HepG2 (cell line): Measurements from ENCODE around the gene TSGA10IP. TPM values are rescaled to one million over a fixed set of nuclear protein-coding genes. Genes with fewer than 3 reads are reported as not detected.

Source experiments
- ATF4 ChIP-seq, 2 experiments: fragments of 450-650 bp in 1 of 2; sonication (generic) in 1 of 2; formaldehyde crosslinking; IDR thresholded peaks; 2 replicates each; pipeline versions ENCODE4 v1.5.0 to v1.8.0; 2020 to 2022; ENCODE audit warnings: mild to moderate bottlenecking in 1 of 2, missing genetic modification reagents in 1 of 2
- MYPOP ChIP-seq: sonication (generic); formaldehyde crosslinking; IDR thresholded peaks from 2 replicates; pipeline ENCODE4 v1.8.1; 2023; ENCODE audit warnings: mild to moderate bottlenecking, moderate library complexity, missing genetic modification reagents
- NR2F2 ChIP-seq: IDR thresholded peaks from 2 replicates; pipeline ENCODE4 v1.6.1; 2012; ENCODE audit warnings: low read depth, inconsistent platforms, borderline replicate concordance
- TSC22D2 ChIP-seq: sonication (generic); formaldehyde crosslinking; IDR thresholded peaks from 2 replicates; pipeline ENCODE4 v1.5.1; 2020; ENCODE audit warnings: missing genetic modification reagents, mild to moderate bottlenecking, borderline replicate concordance
- ZBTB40 ChIP-seq, 2 experiments: fragments of 450-650 bp in 1 of 2; sonication (generic) in 1 of 2; formaldehyde crosslinking in 1 of 2; IDR thresholded peaks; 2 replicates each; pipeline versions ENCODE4 v1.6.1 to v1.8.0; 2016 to 2022; ENCODE audit warnings: antibody characterized with exemption in 1 of 2, mild to moderate bottlenecking in 1 of 2, missing genetic modification reagents in 1 of 2
- ZNF234 ChIP-seq: sonication (generic); formaldehyde crosslinking; conservative IDR thresholded peaks from 2 replicates; pipeline ENCODE4 v1.5.1; 2020; ENCODE audit warnings: mild to moderate bottlenecking, missing genetic modification reagents
- polyA plus RNA-seq, 8 experiments: library from polyadenylated mRNA; depleted of rRNA in 3 of 8; stranded (reverse) in 7 of 8; unstranded in 1 of 8; fragments of >200 nt; fragmentation: Illumina TruSeq in 4 of 8; extraction: Trizol in 4 of 8; gene quantifications; 2 replicates each; pipeline versions ENCODE4 v1.2.1 to v1.2.3, GENCODE V29; 2011 to 2016; ENCODE audit warnings: low read depth in 4 of 8, missing spikeins in 1 of 8, mixed read lengths in 1 of 8; ENCODE audit not compliant: insufficient read depth in 1 of 8
- total RNA-seq, 5 experiments: library from RNA; depleted of rRNA; stranded (reverse); fragments of >200 nt; fragmentation: Illumina TruSeq; extraction: Trizol; gene quantifications; 2 replicates each; pipeline ENCODE4 v1.2.3, GENCODE V29; 2016; ENCODE audit warnings: low read depth in 1 of 5
- TF ChIP-seq, protein P1 (sequence below): sonication (generic); formaldehyde crosslinking; conservative IDR thresholded peaks from 2 replicates; pipeline ENCODE4 v1.4.0; 2020; ENCODE audit warnings: mild to moderate bottlenecking, missing genetic modification reagents, moderate library complexity

Gene TSGA10IP
- total and polyA plus RNA-seq, 2 of the 13 experiments (the other 11 are each of a cell fraction or from before 2014, with no cell fraction given) = not detected

GRCh38 chr11:65919573-65920371, 25.5 kb upstream of the TSGA10IP start (continued):
- TF ChIP-seq ZBTB40 (IDR thresholded peaks at IDR 0.05) (no peak), ZBTB40 (CRISPR knock-in tag; IDR thresholded peaks at IDR 0.05) (no peak), ZNF234 (CRISPR knock-in tag) (no peak), MYPOP (CRISPR knock-in tag) (no peak), ATF4 (CRISPR knock-in tag; IDR thresholded peaks at IDR 0.05) (no peak), NR2F2 (no peak), TSC22D2 (CRISPR knock-in tag) (no peak)
- TF ChIP-seq, protein P1, sequence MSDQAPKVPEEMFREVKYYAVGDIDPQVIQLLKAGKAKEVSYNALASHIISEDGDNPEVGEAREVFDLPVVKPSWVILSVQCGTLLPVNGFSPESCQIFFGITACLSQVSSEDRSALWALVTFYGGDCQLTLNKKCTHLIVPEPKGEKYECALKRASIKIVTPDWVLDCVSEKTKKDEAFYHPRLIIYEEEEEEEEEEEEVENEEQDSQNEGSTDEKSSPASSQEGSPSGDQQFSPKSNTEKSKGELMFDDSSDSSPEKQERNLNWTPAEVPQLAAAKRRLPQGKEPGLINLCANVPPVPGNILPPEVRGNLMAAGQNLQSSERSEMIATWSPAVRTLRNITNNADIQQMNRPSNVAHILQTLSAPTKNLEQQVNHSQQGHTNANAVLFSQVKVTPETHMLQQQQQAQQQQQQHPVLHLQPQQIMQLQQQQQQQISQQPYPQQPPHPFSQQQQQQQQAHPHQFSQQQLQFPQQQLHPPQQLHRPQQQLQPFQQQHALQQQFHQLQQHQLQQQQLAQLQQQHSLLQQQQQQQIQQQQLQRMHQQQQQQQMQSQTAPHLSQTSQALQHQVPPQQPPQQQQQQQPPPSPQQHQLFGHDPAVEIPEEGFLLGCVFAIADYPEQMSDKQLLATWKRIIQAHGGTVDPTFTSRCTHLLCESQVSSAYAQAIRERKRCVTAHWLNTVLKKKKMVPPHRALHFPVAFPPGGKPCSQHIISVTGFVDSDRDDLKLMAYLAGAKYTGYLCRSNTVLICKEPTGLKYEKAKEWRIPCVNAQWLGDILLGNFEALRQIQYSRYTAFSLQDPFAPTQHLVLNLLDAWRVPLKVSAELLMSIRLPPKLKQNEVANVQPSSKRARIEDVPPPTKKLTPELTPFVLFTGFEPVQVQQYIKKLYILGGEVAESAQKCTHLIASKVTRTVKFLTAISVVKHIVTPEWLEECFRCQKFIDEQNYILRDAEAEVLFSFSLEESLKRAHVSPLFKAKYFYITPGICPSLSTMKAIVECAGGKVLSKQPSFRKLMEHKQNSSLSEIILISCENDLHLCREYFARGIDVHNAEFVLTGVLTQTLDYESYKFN (CRISPR knock-in tag) = no peak; the same call in 1 of the 2 replicates
